Activated CD4-positive, alpha-beta T cell treated with anti-CD3 and anti-CD28 coated beads, Interleukin-2, amount 50 U/mL, for 48 hours (primary cell): Measurements from ENCODE around the gene LINGO1.

Experiments
- DNase-seq, 2 experiments: peaks; one replicate each; pipeline ENCODE4 v3.0.0-alpha.2; 2020

The LINGO1 gene

GRCh38 chr15:77568014-77568972 lies 64.4 kb downstream of the LINGO1 start:
- DNase-seq = no peak

GRCh38 chr15:77567202-77567601 lies 65.5 kb downstream of the LINGO1 start:
- DNase-seq = no peak

- no peak for DNase-seq
Observed at GRCh38 chr15:77566092-77566491, 66.6 kb downstream of the LINGO1 start.

DNA sequence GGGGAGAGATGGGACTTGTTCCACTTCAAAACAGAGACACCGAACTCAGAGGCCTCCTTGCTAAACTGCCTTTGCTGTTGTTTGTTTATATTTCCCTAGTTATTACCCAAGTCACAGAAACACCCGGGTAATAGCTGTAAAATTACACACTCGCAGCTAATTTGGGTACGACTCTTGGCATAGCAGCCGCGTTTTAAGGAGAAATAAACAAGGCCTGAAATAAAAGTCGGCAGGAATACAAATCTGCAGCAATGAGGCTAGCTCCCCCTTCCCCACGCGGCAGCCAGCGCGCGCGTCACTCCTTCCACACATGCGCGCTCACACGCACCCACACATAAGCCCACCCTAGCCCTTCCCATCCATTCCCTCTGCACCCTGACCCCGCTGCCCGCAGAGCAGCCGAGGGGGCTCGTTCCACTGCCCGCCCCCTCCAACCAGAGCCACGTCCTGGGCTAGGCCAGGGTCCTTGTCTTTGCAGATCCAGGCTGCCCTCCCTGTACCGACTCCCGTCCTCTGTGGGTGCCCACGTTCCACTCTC lies 67.3 kb downstream of the LINGO1 start:
- DNase-seq = no peak

GRCh38 chr15:77564938-77565337 lies 67.8 kb downstream of the LINGO1 start:
- DNase-seq = no peak

DNA sequence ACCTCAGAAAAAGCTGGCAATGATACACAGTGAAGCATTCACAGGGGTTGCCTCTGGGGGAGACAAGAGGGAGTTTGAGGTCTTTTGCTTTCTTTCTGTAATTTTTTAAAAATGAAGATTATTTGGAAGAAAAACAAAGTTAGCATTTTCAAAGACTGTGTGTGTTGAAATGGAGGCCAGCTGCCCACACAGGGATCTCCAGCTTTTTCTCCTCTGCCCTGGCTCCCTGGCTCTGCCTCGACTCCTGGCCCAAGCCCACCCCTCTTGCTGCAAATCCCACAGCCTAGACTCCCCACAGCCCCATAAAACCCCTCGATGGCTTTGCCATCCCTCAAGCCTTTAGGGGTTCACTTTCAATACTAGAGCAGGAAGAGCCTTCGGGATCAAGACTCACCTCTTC lies 68.4 kb downstream of the LINGO1 start:
- no peak for DNase-seq

- no peak for DNase-seq
Observed at GRCh38 chr15:77563623-77564156, 69.0 kb downstream of the LINGO1 start.
